ENCODE data around the gene NBEAL1.
"Not testable (repeated sequence)": the region's sequence is repeated elsewhere in the genome, so short reads cannot be mapped to it uniquely, and the experiment has no call there.

The NBEAL1 gene

DNA sequence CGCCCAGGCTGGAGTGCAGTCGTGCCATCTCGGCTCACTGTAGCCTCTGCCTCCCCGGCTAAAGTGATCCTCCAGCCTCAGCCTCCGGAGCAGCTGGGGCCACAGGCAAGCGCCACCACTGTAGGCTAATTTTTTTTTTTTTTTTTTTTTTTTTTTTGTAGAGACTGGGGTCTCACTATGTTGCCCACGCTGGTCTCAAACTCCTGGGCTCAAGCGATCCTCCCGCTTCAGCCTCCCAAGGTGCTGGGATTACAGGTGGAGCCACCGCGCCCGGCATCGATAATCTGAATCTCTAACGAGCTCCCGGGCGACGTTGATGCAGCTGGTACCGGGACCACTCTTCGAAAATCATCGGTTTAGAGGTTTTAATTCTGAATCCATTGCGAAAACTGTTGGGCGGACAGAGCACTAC lies 223.6 kb downstream of the NBEAL1 start:
- DNase-seq, result no peak

DNA sequence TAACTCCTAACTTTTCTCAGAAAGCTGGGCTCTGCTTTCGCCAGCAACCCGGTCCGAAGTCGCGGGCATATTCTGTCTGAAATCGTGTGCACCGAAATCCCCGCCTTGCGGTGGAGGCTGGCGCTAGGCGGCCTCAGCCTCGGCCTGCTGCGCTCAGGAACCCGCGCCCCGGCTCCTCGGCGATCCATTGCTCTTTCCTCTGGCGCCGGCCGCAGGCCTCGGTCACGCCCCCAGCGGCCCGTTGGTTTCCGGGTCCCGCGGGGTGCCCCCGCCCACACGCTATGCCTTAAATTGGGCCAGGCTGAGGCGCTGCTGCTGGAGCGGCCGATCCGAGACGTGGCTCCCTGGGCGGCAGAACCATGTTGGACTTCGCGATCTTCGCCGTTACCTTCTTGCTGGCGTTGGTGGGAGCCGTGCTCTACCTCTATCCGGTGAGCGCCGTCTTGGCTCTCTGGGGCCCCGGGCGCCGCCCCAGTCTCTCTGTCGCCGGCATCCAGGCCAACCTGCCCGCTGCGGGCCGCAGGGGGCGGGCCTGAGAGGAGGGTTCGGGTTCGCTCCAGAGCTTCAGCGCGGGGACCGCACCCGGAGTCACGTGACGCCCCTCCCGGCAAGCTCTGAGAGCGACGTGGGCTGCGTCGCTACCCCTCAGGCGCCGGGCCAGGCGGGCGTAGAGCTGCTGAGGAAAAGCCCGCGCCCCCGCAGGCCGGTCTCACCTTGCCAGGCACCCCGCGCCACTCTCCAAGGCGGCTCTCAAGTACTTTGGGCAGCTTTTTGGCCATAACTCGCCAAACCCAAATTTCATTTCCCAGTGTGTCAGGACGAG lies 224.2 kb downstream of the NBEAL1 start, which contains the start of gene CYP20A1:
CYP20A1 (plus strand) TSS at position 315 of the 823 bp plus-strand sequence; CDS start at position 360, 45 bp downstream.
- peak; percentile 96 for DNase-seq

DNA sequence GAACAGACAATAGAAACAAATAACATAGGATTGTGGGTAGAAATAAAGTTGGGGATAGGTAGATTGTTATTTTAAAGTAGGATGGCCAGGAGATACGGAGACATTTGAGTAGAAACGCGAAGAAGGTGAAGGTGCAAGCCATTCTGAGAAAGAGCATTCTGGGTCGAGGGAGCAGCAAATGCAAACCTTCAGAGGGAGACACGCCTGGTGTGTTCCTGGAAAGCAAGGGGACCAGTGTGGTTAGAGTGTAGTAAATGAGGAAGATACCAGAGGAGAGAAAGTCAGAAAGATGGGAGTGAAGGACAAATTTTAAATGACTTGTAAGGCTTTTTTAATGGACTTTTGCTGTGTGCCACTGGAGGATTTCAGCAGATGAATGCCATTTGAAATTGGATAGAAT lies 225.8 kb downstream of the NBEAL1 start:
- DNase-seq, result no peak

DNA sequence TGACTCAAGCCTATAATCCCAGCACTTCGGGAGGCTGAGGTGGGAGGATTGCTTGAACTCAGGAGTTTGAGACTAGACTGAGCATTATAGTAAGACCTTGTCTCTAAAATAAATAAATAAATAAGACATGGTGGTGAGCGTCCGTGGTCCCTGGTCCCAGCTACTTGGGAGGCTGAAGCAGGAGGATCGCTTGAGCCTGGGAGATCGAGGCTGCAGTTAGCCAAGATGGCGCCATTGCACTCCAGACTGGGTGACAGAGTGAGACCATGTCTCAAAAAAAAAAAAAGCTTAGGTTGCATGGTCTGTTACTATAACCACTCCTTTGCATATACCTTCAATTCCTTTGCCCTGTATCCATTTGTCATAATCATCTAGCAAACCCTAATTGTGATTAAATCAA lies 227.8 kb downstream of the NBEAL1 start:
- no peak for DNase-seq

DNA sequence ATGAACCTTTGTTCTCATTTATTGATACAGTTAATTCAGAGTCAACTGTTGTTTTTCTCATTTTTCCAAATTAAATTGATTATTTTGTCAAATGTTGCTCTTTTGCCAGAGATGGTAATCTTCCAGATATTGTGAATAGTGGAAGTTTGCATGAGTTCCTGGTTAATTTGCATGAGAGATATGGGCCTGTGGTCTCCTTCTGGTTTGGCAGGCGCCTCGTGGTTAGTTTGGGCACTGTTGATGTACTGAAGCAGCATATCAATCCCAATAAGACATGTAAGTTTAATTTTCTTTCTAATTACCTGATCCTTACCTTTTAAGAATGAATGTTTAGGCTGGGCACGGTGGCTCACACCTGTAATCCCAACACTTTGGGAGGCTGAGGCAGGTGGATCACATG lies 232.0 kb downstream of the NBEAL1 start:
- DNase-seq, result no peak

DNA sequence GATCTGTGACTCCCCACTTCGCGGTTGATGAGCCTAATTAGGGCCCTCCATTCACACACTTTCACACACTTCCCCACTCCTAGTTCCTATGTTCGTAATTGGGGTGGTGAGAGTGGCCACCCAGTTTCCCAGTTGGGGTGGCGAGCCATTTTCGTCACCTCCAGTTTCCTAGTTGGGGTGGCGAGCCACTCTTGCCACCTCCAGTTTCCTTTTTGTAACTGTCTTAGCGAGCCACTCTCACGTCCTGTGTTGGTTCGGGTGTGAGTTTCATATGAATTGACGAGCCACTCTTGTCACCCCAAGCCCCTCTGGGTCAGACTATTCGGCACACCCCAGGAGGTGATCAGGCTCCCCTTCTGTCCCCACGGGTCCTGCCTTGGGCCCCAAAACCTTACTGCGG lies 238.1 kb downstream of the NBEAL1 start:
- no peak for DNase-seq

DNA sequence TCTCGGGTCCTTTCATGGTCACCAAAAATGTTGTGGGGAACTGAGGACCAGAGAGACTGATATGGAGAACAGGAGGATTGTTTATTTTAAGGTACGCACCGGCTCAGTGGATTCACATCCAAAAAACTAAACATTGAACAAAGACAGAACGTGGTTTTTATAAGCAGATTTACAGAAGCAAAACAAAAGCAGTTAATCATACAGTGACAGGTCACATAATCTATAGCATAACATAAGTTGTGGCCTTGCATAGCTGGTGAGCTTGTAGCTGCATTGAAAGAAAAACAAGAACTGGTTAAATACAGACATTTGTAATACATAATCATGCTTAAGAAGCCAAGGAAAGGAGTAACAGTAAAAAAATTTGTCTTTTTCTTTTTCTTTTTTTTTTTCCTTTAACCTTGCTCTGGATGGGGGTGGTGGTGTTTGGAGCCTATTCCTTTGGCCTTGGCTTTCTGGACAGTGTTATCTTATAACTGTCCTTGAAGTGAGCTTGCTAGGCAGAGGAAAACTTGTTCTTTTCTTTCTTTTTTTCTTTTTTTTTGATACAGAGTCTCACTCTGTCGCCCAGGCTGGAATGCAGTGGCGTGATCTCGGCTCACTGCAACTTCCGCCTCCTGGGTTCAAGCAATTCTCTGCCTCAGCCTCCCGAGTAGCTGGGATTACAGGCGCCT lies 238.9 kb downstream of the NBEAL1 start:
- not testable (repeated sequence) for DNase-seq

DNA sequence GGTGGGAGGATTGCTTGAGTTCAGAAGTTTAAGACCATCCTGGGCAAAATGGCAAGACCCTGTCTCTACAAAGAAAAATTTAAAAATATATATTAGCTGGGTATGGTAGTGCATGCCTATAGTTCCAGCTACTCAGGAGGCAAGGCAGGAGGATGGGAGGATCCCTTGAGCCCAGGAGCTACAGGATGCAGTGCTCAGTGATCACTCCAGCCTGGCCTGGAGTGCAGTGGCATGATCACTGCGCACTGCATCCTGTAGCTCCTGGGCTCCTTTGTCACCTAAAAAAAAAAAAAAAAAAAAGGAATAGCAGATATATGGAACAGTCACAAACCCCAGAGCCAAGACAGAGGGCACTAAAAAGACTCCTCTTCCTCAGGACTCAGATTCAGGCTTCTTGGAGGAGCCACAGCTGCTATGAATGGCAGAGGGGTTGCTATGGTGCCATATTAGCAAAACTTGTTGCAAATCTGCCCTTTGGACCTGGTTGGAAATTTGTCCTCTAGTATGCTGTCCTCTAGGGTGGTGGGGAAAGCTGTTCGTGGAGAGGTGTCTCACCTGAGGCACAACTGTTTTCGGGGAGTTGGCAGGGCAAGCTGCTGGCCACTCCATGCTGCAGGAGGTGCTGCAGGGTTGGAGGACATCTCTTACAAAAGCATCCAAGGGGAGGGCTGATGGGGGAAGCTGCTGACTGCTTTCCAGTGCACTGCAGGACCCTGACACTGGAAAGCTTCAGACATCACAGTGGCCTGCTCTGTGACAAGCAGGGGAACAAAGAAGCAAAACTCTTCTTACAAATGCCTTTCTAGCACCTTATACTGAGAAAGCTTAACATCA lies 246.9 kb downstream of the NBEAL1 start:
- no peak for DNase-seq
